GM23338 (cell line): Measurements from ENCODE around the gene SLIT1. TPM values are rescaled to one million over a fixed set of nuclear protein-coding genes. Genes with fewer than 3 reads are reported as not detected.

Experiments
- CREB1 ChIP-seq: fragments of 250-450 bp; sonication (Bioruptor Pico); IDR thresholded peaks from 2 replicates; pipeline ENCODE4 v1.5.0; 2020; ENCODE audit warnings: low read depth, mild to moderate bottlenecking, moderate library complexity
- ETS1 ChIP-seq: IDR thresholded peaks from 2 replicates; pipeline ENCODE4 v1.6.1; 2016; ENCODE audit warnings: antibody characterized with exemption
- EZH2 ChIP-seq: fragments of 200-600 bp; sonication (generic); IDR thresholded peaks from one replicate; pipeline ENCODE4 v1.8.0; 2017; ENCODE audit warnings: antibody characterized with exemption, mild to moderate bottlenecking, low read depth; ENCODE audit not compliant: unreplicated experiment
- EZH2phosphoT487 ChIP-seq: fragments of 200-600 bp; sonication (generic); IDR thresholded peaks from one replicate; pipeline ENCODE4 v1.8.1; 2018; ENCODE audit warnings: antibody characterized with exemption; ENCODE audit not compliant: unreplicated experiment
- NANOG ChIP-seq: IDR thresholded peaks from 2 replicates; pipeline ENCODE4 v1.6.1; 2016; ENCODE audit warnings: antibody characterized with exemption, borderline replicate concordance
- REST ChIP-seq: IDR thresholded peaks from one replicate; pipeline ENCODE4 v1.6.1; 2018; ENCODE audit warnings: antibody characterized with exemption; ENCODE audit not compliant: unreplicated experiment
- STAT1 ChIP-seq: IDR thresholded peaks from one replicate; pipeline ENCODE4 v1.6.1; 2016; ENCODE audit warnings: antibody characterized with exemption; ENCODE audit not compliant: unreplicated experiment
- ZNF114 ChIP-seq: fragments of 250-450 bp; sonication (Bioruptor Pico); IDR thresholded peaks from 2 replicates; pipeline ENCODE4 v1.5.0; 2020; ENCODE audit warnings: mild to moderate bottlenecking, moderate library complexity
- ZNF462 ChIP-seq: fragments of 250-450 bp; sonication (Bioruptor Pico); IDR thresholded peaks from 2 replicates; pipeline ENCODE4 v1.5.0; 2020; ENCODE audit warnings: mild to moderate bottlenecking, moderate library complexity
- polyA plus RNA-seq: library from polyadenylated mRNA; unstranded; fragments of >200 nt; fragmentation: Nextera tagmentation; extraction: Ambion mirVana; gene quantifications from 2 replicates; pipeline ENCODE4 v1.2.1, GENCODE V29; 2016
- total RNA-seq: library from RNA; depleted of rRNA; stranded (reverse); fragments of >200 nt; shearing (Covaris generic); gene quantifications from 2 replicates; pipeline ENCODE4 v1.2.3, GENCODE V29; 2014

The SLIT1 gene
- total and polyA plus RNA-seq, 2 experiments from 2014 or later, result 0.76 to 1.7 TPM

- TF ChIP-seq ZNF462 (no peak), STAT1 (no peak), ETS1 (no peak), NANOG (no peak), ZNF114 (CRISPR knock-in tag) (no peak), CREB1 (no peak), EZH2phosphoT487 (no peak), EZH2 (no peak), REST (no peak)
These were observed 7.7 kb downstream of the SLIT1 start (continued) for GRCh38 chr10:97178074-97178473.
